Posterior vena cava (tissue), 2 donors: ENCODE results near the gene ITGA1. TPM values are rescaled to one million over a fixed set of nuclear protein-coding genes. Genes with fewer than 3 reads are reported as not detected.
A peak's percentile ranks its signal among the peaks of the same experiment; 100 is the strongest.

Experiments
- DNase-seq: peaks from one replicate; pipeline ENCODE4 v3.0.0-alpha.2; 2020; ENCODE audit warnings: low spot score
- intact Hi-C, 2 donors: fragments of 100-400 bp; cut with DNase I; formaldehyde crosslinking; loops; one replicate each; pipeline versions ENCODE4 v1.14.1 to v1.14.2; 2022 to 2023
- total RNA-seq, 2 donors: library from RNA; stranded (reverse); fragmentation: NEBNext Ultra II Directional; extraction: Animal tissue kit (Norgen Biotek cat#: 25700); gene quantifications; one replicate each; pipeline ENCODE4 v1.2.1, GENCODE V29; 2021
- donor health status: DM: yes; HTN: yes; CAD: no.
- donor health status: DM: yes; HTN: yes; CAD: no.

Gene ITGA1
- total RNA-seq, 2 donors from 2014 or later, result 134 to 213 TPM

DNA sequence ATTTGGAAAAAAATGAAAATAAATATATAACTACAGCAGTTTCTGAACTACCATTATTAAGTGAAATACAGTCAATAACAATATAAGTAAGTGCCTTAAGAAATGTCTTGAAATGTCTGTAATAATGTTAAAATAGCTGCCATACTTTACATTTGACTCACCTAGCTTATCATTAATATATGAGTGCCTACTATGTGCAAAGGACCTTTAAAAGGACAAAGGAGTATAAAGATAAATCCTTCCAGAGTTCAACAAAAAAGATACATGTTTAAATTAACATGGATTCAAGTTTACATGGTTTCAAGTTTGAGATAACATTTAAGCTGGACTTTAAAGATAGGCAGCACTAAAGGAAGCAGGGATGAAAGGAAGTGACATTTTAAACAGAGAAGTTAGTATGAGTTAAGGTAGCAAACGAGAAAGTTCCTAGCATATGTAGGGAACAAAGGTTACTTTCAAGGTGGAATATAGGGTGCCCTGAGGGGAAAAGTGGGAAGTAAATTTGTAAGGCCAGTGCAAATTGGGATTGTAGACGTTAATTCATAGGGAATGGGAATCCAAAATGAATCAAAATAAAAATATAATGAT lies 8.9 kb downstream of the ITGA1 start:
- intact Hi-C loops, result no loop called here
- no peak for DNase-seq

DNA sequence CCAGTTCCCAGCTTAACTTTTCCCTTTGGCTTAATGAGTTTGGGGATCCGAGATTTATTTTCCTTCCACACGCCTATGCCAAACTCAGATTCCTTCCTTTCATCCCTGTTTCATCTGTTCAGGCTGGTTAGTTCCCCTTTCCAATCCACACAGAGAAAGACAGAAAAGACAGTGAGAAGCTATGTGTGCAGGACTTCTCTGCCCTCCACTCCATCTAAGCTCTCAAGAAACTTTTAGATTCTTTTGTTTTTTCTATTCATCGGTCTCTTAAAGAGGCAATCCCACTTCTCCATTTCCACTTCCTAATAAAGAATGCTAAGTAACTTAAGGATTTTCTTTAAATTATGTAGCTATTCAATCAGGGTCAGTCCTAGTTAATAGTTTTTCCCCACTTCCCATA lies 11.2 kb downstream of the ITGA1 start:
- no peak for DNase-seq
- intact Hi-C loops, result no loop called here

DNA sequence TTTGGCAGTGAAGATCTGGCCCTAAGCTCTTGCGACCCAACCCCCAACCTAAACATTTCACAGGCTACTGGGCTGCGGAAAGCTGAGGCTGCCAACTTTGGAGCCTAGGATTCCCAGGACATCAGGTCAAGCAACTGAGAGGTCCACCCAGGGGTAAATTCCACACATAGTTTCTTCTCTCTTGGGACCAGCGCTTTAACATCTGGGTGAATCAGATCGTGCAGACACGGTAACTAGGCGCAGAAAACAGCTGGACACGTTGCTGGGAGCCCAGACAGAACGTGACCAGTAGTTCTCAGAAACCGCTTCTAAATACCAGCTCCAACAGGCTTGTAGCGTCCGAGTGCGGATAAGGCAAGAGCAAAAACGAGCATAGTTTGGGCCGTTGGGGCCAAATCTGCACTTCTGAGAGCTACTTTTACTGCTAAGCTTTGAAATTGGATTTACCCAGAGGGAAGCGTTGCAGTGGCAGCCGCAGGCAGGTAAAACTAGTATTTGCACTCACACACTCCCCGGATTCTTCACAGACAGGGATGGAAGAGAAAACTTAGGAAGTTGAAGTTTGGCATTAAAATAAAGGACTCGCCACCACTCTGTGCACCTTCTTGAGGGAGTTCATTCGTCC lies 11.8 kb downstream of the ITGA1 start:
- intact Hi-C loops, result no loop called here
- peak; percentile 84 for DNase-seq

DNA sequence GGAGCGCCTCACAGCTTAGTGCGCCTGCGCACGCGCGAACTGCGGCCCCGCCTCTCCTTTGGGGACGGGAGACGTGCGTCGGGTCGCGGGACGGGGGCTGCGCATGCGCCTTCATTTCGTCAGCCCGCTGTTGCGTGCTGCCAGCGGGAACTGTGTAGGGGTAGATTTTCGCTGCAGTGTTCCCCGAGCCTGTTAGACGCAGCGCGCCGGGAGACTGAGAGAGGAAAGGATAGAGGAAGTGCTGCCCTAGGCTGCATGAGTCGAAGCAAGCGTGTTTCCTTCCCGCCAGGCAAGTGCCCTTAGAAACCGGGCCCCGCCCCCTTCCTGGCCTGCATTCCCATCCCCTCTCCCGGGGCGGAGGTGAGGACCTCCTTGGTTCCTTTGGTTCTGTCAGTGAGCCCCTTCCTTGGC lies 12.3 kb downstream of the ITGA1 start:
- intact Hi-C loops, result loop anchor here (5.0 to 10.0 kb wide), 2 partner anchors 37 to 115 kb away; no protein-coding TSS in a partner anchor
- peak; percentile 99 for DNase-seq

DNA sequence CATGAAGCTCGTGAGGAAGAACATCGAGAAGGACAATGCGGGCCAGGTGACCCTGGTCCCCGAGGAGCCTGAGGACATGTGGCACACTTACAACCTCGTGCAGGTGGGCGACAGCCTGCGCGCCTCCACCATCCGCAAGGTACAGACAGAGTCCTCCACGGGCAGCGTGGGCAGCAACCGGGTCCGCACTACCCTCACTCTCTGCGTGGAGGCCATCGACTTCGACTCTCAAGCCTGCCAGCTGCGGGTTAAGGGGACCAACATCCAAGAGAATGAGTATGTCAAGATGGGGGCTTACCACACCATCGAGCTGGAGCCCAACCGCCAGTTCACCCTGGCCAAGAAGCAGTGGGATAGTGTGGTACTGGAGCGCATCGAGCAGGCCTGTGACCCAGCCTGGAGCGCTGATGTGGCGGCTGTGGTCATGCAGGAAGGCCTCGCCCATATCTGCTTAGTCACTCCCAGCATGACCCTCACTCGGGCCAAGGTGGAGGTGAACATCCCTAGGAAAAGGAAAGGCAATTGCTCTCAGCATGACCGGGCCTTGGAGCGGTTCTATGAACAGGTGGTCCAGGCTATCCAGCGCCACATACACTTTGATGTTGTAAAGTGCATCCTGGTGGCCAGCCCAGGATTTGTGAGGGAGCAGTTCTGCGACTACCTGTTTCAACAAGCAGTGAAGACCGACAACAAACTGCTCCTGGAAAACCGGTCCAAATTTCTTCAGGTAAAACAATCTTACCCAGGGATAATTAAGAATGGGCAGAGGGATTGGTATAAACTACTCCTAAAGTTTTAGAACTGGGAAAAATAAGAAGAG lies 12.9 kb downstream of the ITGA1 start:
- intact Hi-C loops, result loop anchor here (5.0 to 10.0 kb wide), 2 partner anchors 37 to 114 kb away; no protein-coding TSS in a partner anchor
- DNase-seq, result peak; percentile 85

DNA sequence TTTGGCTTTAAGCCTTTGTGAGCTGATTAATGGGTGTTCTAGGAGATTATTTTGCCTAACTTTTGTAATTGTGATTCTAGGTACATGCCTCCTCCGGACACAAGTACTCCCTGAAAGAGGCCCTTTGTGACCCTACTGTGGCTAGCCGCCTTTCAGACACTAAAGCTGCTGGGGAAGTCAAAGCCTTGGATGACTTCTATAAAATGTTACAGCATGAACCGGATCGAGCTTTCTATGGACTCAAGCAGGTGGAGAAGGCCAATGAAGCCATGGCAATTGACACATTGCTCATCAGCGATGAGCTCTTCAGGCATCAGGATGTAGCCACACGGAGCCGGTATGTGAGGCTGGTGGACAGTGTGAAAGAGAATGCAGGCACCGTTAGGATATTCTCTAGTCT lies 13.6 kb downstream of the ITGA1 start:
- DNase-seq, result no peak
- intact Hi-C loops, result loop anchor here (5.0 to 10.0 kb wide), 2 partner anchors 36 to 113 kb away; no protein-coding TSS in a partner anchor

DNA sequence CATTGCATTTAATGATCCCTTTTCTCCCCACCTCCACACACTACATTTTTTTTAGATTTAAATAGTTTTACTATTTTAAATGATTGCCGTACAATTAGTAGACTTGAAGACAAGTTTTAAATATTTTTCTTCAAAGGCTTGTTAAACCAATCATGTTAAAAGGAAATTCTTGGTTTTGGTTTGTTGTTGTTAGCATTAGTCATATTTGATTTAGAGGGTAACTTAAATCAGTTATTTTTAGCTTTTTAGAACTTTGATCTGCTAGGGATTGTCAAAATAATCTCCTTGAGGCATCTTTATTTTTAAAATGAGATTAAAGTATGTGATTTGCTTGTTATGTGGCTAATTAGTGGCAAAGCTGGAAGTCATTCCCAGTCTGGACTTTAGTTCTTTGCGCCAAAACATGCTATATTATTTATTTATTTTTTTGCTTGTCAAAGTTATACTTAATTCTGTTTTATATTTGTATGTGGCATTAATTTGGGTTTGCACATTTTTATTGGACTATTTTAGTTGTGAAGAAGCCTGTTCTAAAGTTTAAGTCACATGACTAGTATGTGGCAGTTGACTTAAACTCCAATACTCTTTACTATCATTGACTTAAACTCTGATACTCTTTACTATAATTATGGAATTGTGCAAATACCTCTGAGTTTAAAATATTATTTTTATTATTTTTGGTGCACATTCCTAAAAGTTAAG lies 14.7 kb downstream of the ITGA1 start:
- no peak for DNase-seq
- intact Hi-C loops, result loop anchor here (5.0 to 10.0 kb wide), 2 partner anchors 35 to 112 kb away; no protein-coding TSS in a partner anchor

DNA sequence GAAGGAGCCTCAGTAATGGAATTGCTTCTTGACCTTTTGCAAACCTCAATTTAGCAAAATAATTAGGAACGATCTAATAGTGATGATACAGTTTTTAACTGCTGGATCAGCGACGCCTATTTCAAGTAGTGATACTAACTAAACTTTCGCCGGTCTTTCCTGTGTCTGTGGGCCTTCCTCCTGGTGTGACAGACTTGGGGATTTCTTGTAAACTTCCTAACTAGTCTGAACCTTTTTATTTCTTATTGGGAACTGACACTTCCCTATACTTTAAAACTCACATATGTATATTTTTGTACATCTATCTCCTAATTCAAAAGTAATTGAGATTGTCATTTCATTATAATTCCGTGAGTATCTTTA lies 15.2 kb downstream of the ITGA1 start:
- DNase-seq, result no peak
- intact Hi-C loops, result loop anchor here (5.0 to 10.0 kb wide), 2 partner anchors 34 to 112 kb away; no protein-coding TSS in a partner anchor

DNA sequence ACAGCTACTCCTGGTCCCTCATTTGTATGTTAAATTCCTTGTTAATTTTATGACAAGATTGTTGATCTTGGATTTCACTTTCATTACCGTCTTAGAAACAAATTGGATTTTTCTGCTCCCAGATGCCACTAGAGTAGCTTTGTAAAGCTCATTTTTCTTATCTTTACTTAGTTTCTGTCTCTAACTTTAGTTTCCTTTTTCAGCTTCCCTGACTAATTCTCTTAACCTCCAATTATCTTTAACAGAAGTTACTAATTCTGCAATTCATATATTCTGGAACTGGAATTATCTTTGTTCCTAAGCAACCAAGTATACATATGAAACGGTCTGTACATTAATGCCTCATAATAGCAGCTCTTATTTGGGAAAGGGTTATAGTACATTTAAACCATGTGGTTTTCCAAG lies 16.7 kb downstream of the ITGA1 start:
- no peak for DNase-seq
- intact Hi-C loops, result loop anchor here (5.0 to 10.0 kb wide), 2 partner anchors 33 to 110 kb away; no protein-coding TSS in a partner anchor

DNA sequence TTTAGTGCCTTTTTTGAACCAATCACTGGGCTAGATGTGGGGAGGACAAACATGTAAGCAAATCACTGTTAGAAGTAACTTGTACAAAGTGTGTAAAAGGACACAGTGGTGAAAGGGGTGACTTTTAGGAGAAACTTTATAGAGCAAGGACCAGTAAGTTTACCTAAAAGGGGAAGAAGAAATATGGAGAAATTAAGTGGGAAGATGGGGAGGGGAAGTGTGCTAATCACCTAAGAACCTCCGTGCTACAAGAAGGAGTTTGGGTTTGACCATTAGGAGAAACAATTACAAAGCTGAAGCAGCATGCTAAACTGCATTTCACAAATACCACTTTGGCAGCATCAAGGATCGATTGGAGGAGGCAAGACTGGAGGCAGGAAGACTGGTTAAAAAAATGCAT lies 17.3 kb downstream of the ITGA1 start:
- DNase-seq, result no peak
- intact Hi-C loops, result loop anchor here (5.0 to 10.0 kb wide), 2 partner anchors 32 to 110 kb away; no protein-coding TSS in a partner anchor

DNA sequence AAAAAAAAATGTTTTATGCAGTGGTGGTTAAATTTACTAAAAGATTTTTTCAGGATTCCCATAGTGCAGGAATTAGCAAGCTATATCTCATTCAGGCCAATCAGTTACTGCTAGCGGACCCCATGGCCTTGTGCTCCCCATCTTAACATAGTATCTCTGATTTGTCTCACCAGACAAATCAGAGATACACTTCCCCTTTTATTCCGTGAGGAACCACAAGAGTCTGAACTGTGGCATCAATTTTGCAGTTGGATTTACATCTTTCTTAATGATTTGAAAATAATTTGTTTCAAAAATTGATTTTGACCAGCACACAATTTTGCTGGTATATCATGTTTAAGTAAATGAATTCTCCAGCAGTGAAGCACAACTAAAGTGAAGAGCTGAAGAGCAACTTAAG lies 17.9 kb downstream of the ITGA1 start:
- DNase-seq, result no peak
- intact Hi-C loops, result loop anchor here in 1 of 2 donors (10.0 kb wide), 1 partner anchor 109 kb away; no protein-coding TSS in a partner anchor

DNA sequence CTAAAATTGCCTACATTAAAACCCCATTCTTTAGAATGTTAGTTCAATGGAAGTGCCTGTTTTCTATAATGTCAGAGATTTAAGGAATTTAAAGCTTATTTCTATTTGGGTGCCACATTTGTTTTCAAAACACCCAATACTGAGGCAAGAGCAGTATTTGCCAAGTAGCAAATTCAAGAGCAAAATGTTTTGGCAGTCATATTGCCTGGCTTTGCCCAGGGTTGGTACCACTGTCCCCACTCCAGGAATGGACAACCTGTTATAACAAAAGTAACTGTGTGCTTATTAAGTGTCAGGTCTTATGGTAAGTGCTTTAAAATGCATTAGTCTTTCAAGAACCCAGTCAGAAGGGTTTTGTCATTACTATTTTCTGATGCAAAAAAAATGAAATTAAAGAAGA lies 19.3 kb downstream of the ITGA1 start:
- intact Hi-C loops, result loop anchor here in 1 of 2 donors (10.0 kb wide), 1 partner anchor 108 kb away; no protein-coding TSS in a partner anchor
- no peak for DNase-seq

DNA sequence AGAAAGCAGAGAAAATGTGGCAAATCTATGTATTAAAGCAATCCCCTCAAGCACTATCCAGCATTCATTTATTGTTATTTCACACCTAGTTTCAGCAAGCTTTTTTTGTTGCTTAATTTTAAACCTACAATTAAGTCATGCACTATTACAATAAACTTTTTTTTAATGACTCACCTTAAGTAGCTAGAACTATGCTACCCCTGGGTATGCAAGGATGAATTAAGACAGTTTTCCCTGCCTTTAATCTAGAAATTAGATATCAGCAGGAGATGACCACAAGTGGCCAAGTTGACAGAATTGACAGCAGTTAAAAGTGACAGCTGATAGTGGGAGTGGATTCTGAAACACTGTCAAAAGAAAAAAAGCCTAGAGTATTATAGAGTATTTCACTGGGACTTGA lies 20.0 kb downstream of the ITGA1 start:
- intact Hi-C loops, result loop anchor here in 1 of 2 donors (10.0 kb wide), 1 partner anchor 107 kb away; no protein-coding TSS in a partner anchor
- no peak for DNase-seq

DNA sequence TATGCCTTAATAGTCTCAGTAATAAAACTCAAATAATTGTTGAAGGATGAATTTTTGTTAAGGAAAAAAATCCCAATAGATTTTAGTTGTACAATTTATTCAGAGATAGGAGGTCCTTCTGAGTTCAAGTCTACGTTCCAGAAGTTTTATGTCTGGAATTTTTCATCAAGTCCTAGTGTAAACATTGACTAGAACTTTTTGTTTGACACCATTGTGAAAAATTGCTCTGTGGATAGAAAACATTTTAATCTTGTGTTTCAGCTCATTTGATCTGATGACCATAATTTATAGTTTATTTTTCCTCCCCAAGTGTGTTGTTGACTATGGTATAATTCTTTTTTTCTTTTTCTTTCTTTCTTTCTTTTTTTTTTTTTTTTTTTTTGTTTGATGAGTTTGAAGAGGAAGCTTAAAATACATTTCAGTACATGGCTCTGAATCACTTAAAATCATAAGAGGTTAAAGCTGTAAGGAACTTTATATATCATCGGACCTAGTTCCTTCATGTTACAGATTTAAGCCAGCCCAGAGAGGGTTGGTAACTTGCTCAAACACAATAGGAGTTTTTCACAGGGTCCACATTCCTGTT lies 20.7 kb downstream of the ITGA1 start:
- intact Hi-C loops, result loop anchor here in 1 of 2 donors (10.0 kb wide), 1 partner anchor 106 kb away; no protein-coding TSS in a partner anchor
- no peak for DNase-seq

DNA sequence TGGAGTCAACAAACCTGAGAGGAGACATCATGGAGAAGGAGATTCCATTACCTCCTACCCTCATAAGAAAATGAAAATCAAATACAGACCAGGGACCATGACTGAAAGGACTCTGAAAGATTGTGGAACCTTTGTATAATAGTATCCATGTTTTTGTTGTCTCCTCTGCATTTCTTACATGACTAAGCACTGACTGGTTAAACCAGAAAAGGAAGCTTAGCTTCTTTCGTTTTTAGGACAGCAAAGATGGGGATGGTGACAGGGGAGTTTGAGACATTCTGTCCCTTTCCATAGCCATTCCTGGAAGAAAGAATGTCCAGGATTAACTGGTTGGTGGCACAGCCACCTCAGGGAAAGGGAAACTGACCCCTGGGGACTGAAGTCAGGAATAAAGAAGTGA lies 22.2 kb downstream of the ITGA1 start:
- intact Hi-C loops, result loop anchor here in 1 of 2 donors (10.0 kb wide), 1 partner anchor 105 kb away; no protein-coding TSS in a partner anchor
- DNase-seq, result no peak

DNA sequence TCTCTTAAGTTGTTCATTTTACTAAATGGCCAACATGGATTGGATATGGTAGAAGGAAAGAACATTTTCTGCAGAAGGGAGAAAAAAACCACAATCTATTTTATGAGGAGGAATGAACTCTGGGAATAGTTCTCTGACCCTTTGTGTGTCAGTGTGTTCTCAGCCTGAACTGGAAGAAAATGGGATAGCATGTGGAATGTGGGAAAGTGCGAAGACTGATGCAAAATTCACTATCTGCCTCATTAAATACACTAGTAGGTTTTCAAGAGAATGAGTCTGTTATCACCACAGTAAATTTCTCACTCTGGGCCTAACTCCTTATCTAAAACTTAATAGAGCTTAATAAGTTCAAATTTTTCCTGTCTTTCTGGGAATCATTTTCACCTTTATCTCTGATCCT lies 22.7 kb downstream of the ITGA1 start:
- intact Hi-C loops, result no loop called here
- no peak for DNase-seq

DNA sequence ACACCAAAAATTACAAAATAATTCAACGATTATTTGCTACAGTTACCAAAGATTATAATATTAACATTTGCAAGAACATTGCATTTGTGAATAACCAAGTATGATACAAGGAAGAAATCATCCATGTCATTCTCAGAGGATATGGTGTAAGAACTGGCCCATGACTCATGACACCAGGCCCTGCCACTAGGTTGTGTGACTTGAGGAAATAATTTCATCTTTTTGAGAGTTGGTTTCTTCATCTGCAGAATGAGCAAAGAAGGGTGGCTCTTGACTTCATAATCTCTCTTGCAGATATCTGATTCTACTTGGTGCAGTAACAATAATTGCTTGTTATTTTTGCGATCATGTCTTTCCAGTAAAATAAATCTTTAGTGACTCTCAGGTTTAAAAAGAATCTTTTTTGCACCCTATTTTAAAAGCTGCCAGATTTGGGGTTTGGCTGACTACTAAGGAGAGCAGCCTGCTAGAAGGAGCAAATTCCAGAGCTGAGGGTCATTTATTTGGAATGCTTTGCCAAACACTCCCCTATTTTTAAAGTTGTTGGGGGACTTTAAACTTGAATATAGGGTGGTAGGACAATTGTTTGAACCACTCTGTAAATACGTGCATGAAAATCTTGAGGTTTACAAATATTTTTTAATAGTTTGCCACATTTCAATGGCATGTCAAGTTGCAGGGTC lies 23.5 kb downstream of the ITGA1 start:
- intact Hi-C loops, result no loop called here
- DNase-seq, result peak; percentile 78
